Calu3 (cell line): ENCODE data around the gene MTF1. TPM values are rescaled to one million over a fixed set of nuclear protein-coding genes. Genes with fewer than 3 reads are reported as not detected.

Source experiments
- BruUV-seq: library from RNA; stranded (reverse); fragments of 400-500 nt; replicated peaks from 2 replicates; lab custom pipeline; 2021; lab: Mats Ljungman, UMichigan
- CTCF ChIA-PET: fragments of 300-600 bp; sonication (Branson Sonifier 250); formaldehyde crosslinking; loops from one replicate; lab custom pipeline; 2022; ENCODE audit warnings: antibody characterized with exemption; lab: Charles Lee
- DNase-seq: peaks from one replicate; pipeline ENCODE4 v3.0.0; 2022
- H3K27ac Mint-ChIP-seq: one replicate; pipeline ENCODE4 v1.8.0; 2022; ENCODE audit warnings: mixed read lengths; ENCODE audit not compliant: unreplicated experiment
- H3K27me3 Mint-ChIP-seq: one replicate; pipeline ENCODE4 v1.8.0; 2022; ENCODE audit warnings: mixed read lengths; ENCODE audit not compliant: unreplicated experiment
- H3K36me3 Mint-ChIP-seq: one replicate; pipeline ENCODE4 v1.8.0; 2022; ENCODE audit warnings: mild to moderate bottlenecking, moderate library complexity, mixed read lengths; ENCODE audit not compliant: insufficient read depth, unreplicated experiment
- H3K4me1 Mint-ChIP-seq: one replicate; pipeline ENCODE4 v1.8.0; 2022; ENCODE audit warnings: mild to moderate bottlenecking, low read depth, mixed read lengths; ENCODE audit not compliant: unreplicated experiment
- H3K4me3 Mint-ChIP-seq: one replicate; pipeline ENCODE4 v1.8.0; 2022; ENCODE audit warnings: mild to moderate bottlenecking, low read depth, moderate library complexity, mixed read lengths; ENCODE audit not compliant: unreplicated experiment
- H3K9me3 Mint-ChIP-seq: one replicate; pipeline ENCODE4 v1.8.0; 2022; ENCODE audit warnings: low read depth, mixed read lengths; ENCODE audit not compliant: unreplicated experiment
- CTCF ChIP-seq: fragments of 200-600 bp; IDR thresholded peaks from one replicate; pipeline ENCODE4 v1.8.0; 2022; ENCODE audit warnings: antibody characterized with exemption; ENCODE audit not compliant: unreplicated experiment
- intact Hi-C: fragments of 100-400 bp; cut with micrococcal nuclease; formaldehyde crosslinking; loops from one replicate; pipeline ENCODE4 v1.10.0; 2022; ENCODE audit not compliant: unreplicated experiment
- total RNA-seq: library from RNA; stranded (reverse); gene quantifications from 2 replicates; pipeline ENCODE4 v1.2.3, GENCODE V29; 2022

The MTF1 gene
- total RNA-seq, 1 experiment from 2014 or later: 27.1 TPM

GRCh38 chr1:37767488-37767887 lies 91.9 kb downstream of the MTF1 start:
- Mint-ChIP-seq H3K9me3 (no peaks in the 10 kb centered on the region), H3K4me3 (no peak overlapping the region), H3K36me3 (no peaks in the 10 kb centered on the region), H3K4me1 (no peaks in the 10 kb centered on the region), H3K27me3 (peaks cover 89% of the 10 kb centered on the region), H3K27ac (no peak overlapping the region)
- no TSS peak for BruUV-seq
- no peak for DNase-seq
- no peak for TF ChIP-seq CTCF
- intact Hi-C loops: no loop called here
- CTCF ChIA-PET: interaction anchor here (0.6 kb wide), 1 partner anchor 180 kb away, joined by 4 read pairs; no protein-coding TSS in a partner anchor

GRCh38 chr1:37765916-37766664 lies 93.3 kb downstream of the MTF1 start:
- no peaks in the 10 kb centered on the region for H3K9me3 Mint-ChIP-seq
- peak; percentile 24 for DNase-seq
- no peaks in the 10 kb centered on the region for H3K36me3 Mint-ChIP-seq
- H3K27ac Mint-ChIP-seq: no peak overlapping the region
- intact Hi-C loops: no loop called here
- peaks cover 93% of the 10 kb centered on the region for H3K27me3 Mint-ChIP-seq
- H3K4me1 Mint-ChIP-seq: no peaks in the 10 kb centered on the region
- H3K4me3 Mint-ChIP-seq: peak overlapping the region; percentile 58
- no TSS peak for BruUV-seq
- peak; percentile 28 for TF ChIP-seq CTCF
- CTCF ChIA-PET: interaction anchor here (0.7 to 1.6 kb wide), 5 partner anchors 9 to 94 kb away, joined by 3 to 15 read pairs (median 4); partner anchors contain the start of gene CDCA8

GRCh38 chr1:37764888-37765441 lies 94.4 kb downstream of the MTF1 start, which contains the start of gene EPHA10:
Gene EPHA10 (minus strand): TSS chr1:37765120. CDS start chr1:37765066, 54 bp downstream.
- H3K36me3 Mint-ChIP-seq: no peaks in the 10 kb centered on the region
- no peak for TF ChIP-seq CTCF
- intact Hi-C loops: no loop called here
- H3K4me3 Mint-ChIP-seq: peak within 1 kb of the TSS; percentile 58
- BruUV-seq: no TSS peak
- CTCF ChIA-PET: interaction anchor here (1.2 to 1.6 kb wide), 2 partner anchors 43 to 73 kb away, joined by 3 to 15 read pairs; partner anchors contain the start of gene CDCA8
- no peak for DNase-seq
- H3K27ac Mint-ChIP-seq: no peak within 1 kb of the TSS
- peaks cover 81% of the 10 kb centered on the region for H3K27me3 Mint-ChIP-seq
- no peaks in the 10 kb centered on the region for H3K9me3 Mint-ChIP-seq
- H3K4me1 Mint-ChIP-seq: no peaks in the 10 kb centered on the region

- peaks cover 76% of the 10 kb centered on the region for H3K27me3 Mint-ChIP-seq
- DNase-seq: peak; percentile 44
- H3K9me3 Mint-ChIP-seq: no peaks in the 10 kb centered on the region
- BruUV-seq: no TSS peak
- H3K36me3 Mint-ChIP-seq: no peaks in the 10 kb centered on the region
- H3K4me1 Mint-ChIP-seq: no peaks in the 10 kb centered on the region
- H3K4me3 Mint-ChIP-seq: peak overlapping the region; percentile 58
- TF ChIP-seq CTCF: no peak
- CTCF ChIA-PET: no interaction called here
- H3K27ac Mint-ChIP-seq: no peak overlapping the region
- intact Hi-C loops: no loop called here
These were observed 95.0 kb downstream of the MTF1 start for GRCh38 chr1:37764414-37764825.
